ENCODE results near the gene ALG2.

- TF ChIP-seq SIN3A (IDR thresholded peaks at IDR 0.05; ENCODE audit: borderline replicate concordance, low read depth, low read length) (no peak), POLR2AphosphoS5 (IDR thresholded peaks at IDR 0.05; ENCODE audit: low read depth, low read length) (no peak), REST (IDR thresholded peaks at IDR 0.05; ENCODE audit: low read depth, low read length) (no peak), CTCF (IDR thresholded peaks at IDR 0.05) (no peak), RAD21 (IDR thresholded peaks at IDR 0.05; ENCODE audit: low read length) (no peak), TAF1 (IDR thresholded peaks at IDR 0.05; ENCODE audit: borderline replicate concordance, low read depth, low read length) (no peak), EZH2phosphoT487 (IDR thresholded peaks at IDR 0.05; ENCODE audit: borderline replicate concordance, low read depth) (no peak), JUND (IDR thresholded peaks at IDR 0.05) (no peak)
Observed at GRCh38 chr9:99182356-99182755, 39.4 kb downstream of the ALG2 start.
